Thymus (tissue), 11 donors: ENCODE measurements around the gene IL2RA. TPM values are rescaled to one million over a fixed set of nuclear protein-coding genes. Genes with fewer than 3 reads are reported as not detected.

Experiments used
- DNase-seq, 9 donors: peaks; one replicate each; pipeline ENCODE4 v3.0.0-alpha.2; 2013; ENCODE audit warnings: low spot score in 9 of 9, low read depth in 6 of 9, missing footprints in 1 of 9
- H3K27ac ChIP-seq, 2 donors: one replicate each; pipeline ENCODE4 v1.5.1; 2013; ENCODE audit warnings: control low read depth in 1 of 2, low read depth in 1 of 2, low read length in 1 of 2, mild to moderate bottlenecking in 1 of 2, moderate library complexity in 1 of 2
- H3K27me3 ChIP-seq, 2 donors: one replicate each; pipeline ENCODE4 v1.5.1; 2013; ENCODE audit warnings: low read length in 1 of 2; ENCODE audit not compliant: control insufficient read depth in 2 of 2, insufficient read depth in 1 of 2
- H3K36me3 ChIP-seq, 2 donors: one replicate each; pipeline ENCODE4 v1.5.1; 2013; ENCODE audit warnings: low read length in 1 of 2, mild to moderate bottlenecking in 1 of 2, moderate library complexity in 1 of 2; ENCODE audit not compliant: control insufficient read depth in 2 of 2, insufficient read depth in 2 of 2
- H3K4me1 ChIP-seq, 2 donors: one replicate each; pipeline ENCODE4 v1.5.1; 2013; ENCODE audit warnings: low read length in 2 of 2; ENCODE audit not compliant: control insufficient read depth in 2 of 2, insufficient read depth in 2 of 2
- H3K4me3 ChIP-seq, 2 donors: one replicate each; pipeline ENCODE4 v1.5.1; 2013; ENCODE audit warnings: low read length in 2 of 2, control low read depth in 1 of 2, mild to moderate bottlenecking in 1 of 2
- H3K9me3 ChIP-seq, 2 donors: one replicate each; pipeline ENCODE4 v1.5.1; 2013; ENCODE audit warnings: low read length in 1 of 2, mild to moderate bottlenecking in 1 of 2; ENCODE audit not compliant: control insufficient read depth in 2 of 2, insufficient read depth in 1 of 2
- WGBS: extraction: QIAGEN DNeasy Blood & Tissue Kit; methylation state at CpG from one replicate; pipeline ENCODE4 v1.1.7; 2013; 5-methylcytosine and 5-hydroxymethylcytosine counted together
- polyA plus RNA-seq: library from polyadenylated mRNA; stranded (reverse); fragments of 200-250 nt; gene quantifications from one replicate; pipeline ENCODE4 v1.2.3, GENCODE V29; 2013
- total RNA-seq: library from RNA; stranded (reverse); fragments of 120-200 nt; gene quantifications from one replicate; pipeline ENCODE4 v1.2.4, GENCODE V29; 2013
- donor health status: healthy.

Gene IL2RA
- total and polyA plus RNA-seq, 2 donors = 5.6 to 13.0 TPM

GRCh38 chr10:5977471-5978229 lies 84.5 kb downstream of the IL2RA start, which contains the start of gene IL15RA:
TSS of gene IL15RA (minus strand) at chr10:5977543. CDS start at chr10:5977492, 51 bp downstream.
- Histone ChIP-seq H3K4me3 (peak within 1 kb of the TSS; percentile 57 to 90), H3K9me3 (no peaks in the 10 kb centered on the region), H3K36me3 (no peaks in the 10 kb centered on the region), H3K4me1 (peaks cover 8 to 18% of the 10 kb centered on the region in 2 donors), H3K27ac (peak within 1 kb of the TSS; percentile 68 to 88), H3K27me3 (peaks cover 4 to 18% of the 10 kb centered on the region in 2 donors)
- peak; percentile 34 to 88 (median 68) for DNase-seq
- under 1% methylated on average over 80 of the region's 80 CpGs for WGBS

GRCh38 chr10:5976512-5977470 lies 85.4 kb downstream of the IL2RA start:
- DNase-seq = peak in 8 of 9 donors; percentile 24 to 64 (median 35)
- Histone ChIP-seq H3K36me3 (no peaks in the 10 kb centered on the region), H3K4me1 (peaks cover 8 to 18% of the 10 kb centered on the region in 2 donors), H3K9me3 (no peaks in the 10 kb centered on the region), H3K4me3 (peak overlapping the region; percentile 57 to 90), H3K27ac (peak overlapping the region; percentile 68 to 88), H3K27me3 (peaks cover 4 to 18% of the 10 kb centered on the region in 2 donors)
- WGBS = 1% methylated on average over 82 of the region's 82 CpGs

- Histone ChIP-seq H3K9me3 (no peaks in the 10 kb centered on the region), H3K27ac (peak overlapping the region; percentile 68 to 88), H3K27me3 (peaks cover 4 to 18% of the 10 kb centered on the region in 2 donors), H3K4me1 (peaks cover 8 to 18% of the 10 kb centered on the region in 2 donors), H3K36me3 (no peaks in the 10 kb centered on the region), H3K4me3 (peak overlapping the region; percentile 57 to 90)
- peak; percentile 7 to 67 (median 23) for DNase-seq
- WGBS = 66% methylated on average over 20 of the region's 20 CpGs
These were observed 86.3 kb downstream of the IL2RA start for GRCh38 chr10:5975641-5976473.

- WGBS = 99% methylated on average over 4 of the region's 4 CpGs
- no peak overlapping the region for H3K4me3 ChIP-seq
- no peak overlapping the region for H3K27ac ChIP-seq
- H3K9me3 ChIP-seq = no peaks in the 10 kb centered on the region
- H3K4me1 ChIP-seq = peaks cover 8 to 15% of the 10 kb centered on the region in 2 donors
- no peaks in the 10 kb centered on the region for H3K36me3 ChIP-seq
- no peak for DNase-seq
- peaks cover 1 to 12% of the 10 kb centered on the region in 2 donors for H3K27me3 ChIP-seq
These were observed 89.1 kb downstream of the IL2RA start for GRCh38 chr10:5973069-5973468.

- H3K4me1 ChIP-seq = peaks cover 8 to 14% of the 10 kb centered on the region in 2 donors
- H3K27me3 ChIP-seq = peaks cover 0 to 5% of the 10 kb centered on the region in 2 donors
- no peak overlapping the region for H3K4me3 ChIP-seq
- 90% methylated on average over 4 of the region's 4 CpGs for WGBS
- no peak overlapping the region for H3K27ac ChIP-seq
- no peak for DNase-seq
- H3K9me3 ChIP-seq = no peaks in the 10 kb centered on the region
- no peaks in the 10 kb centered on the region for H3K36me3 ChIP-seq
These were observed 90.3 kb downstream of the IL2RA start for GRCh38 chr10:5971886-5972285.

GRCh38 chr10:5971315-5971832 lies 90.8 kb downstream of the IL2RA start:
- 93% methylated on average over 8 of the region's 8 CpGs for WGBS
- peaks cover 6 to 12% of the 10 kb centered on the region in 2 donors for H3K4me1 ChIP-seq
- peaks cover 0 to under 1% of the 10 kb centered on the region in 2 donors for H3K27me3 ChIP-seq
- no peak overlapping the region for H3K4me3 ChIP-seq
- H3K36me3 ChIP-seq = no peaks in the 10 kb centered on the region
- no peaks in the 10 kb centered on the region for H3K9me3 ChIP-seq
- peak overlapping the region in 1 of 2 donors; percentile 61 for H3K27ac ChIP-seq
- DNase-seq = no peak

GRCh38 chr10:5970527-5970926 lies 91.6 kb downstream of the IL2RA start:
- no peak overlapping the region for H3K27ac ChIP-seq
- no peaks in the 10 kb centered on the region for H3K36me3 ChIP-seq
- H3K27me3 ChIP-seq = no peaks in the 10 kb centered on the region
- no peak overlapping the region for H3K4me3 ChIP-seq
- no peak for DNase-seq
- 98% methylated on average over 3 of the region's 3 CpGs for WGBS
- no peaks in the 10 kb centered on the region for H3K9me3 ChIP-seq
- H3K4me1 ChIP-seq = peaks cover 0 to 4% of the 10 kb centered on the region in 2 donors

- H3K27ac ChIP-seq = no peak overlapping the region
- no peaks in the 10 kb centered on the region for H3K4me1 ChIP-seq
- WGBS = 96% methylated on average over 2 of the region's 2 CpGs
- no peaks in the 10 kb centered on the region for H3K27me3 ChIP-seq
- no peaks in the 10 kb centered on the region for H3K36me3 ChIP-seq
- no peak for DNase-seq
- H3K9me3 ChIP-seq = no peaks in the 10 kb centered on the region
- H3K4me3 ChIP-seq = no peak overlapping the region
These were observed 92.1 kb downstream of the IL2RA start for GRCh38 chr10:5970066-5970465.
